Measurements from ENCODE around the gene AGBL2.
"Not testable (repeated sequence)": the region's sequence is repeated elsewhere in the genome, so short reads cannot be mapped to it uniquely, and the experiment has no call there.

The AGBL2 gene

GRCh38 chr11:47656260-47656885, 58.8 kb downstream of the AGBL2 start:
- Histone ChIP-seq H3K4me1 (ENCODE audit: insufficient read depth, low read length) (no peaks in the 10 kb centered on the region), H3K4me3 (ENCODE audit: low read length) (no peak overlapping the region), H3K27me3 (ENCODE audit: insufficient read depth, low read length) (no peaks in the 10 kb centered on the region), H3K9ac (ENCODE audit: low read depth, low read length) (no peak overlapping the region), H3K27ac (ENCODE audit: low read length) (no peak overlapping the region), H3K36me3 (ENCODE audit: insufficient read depth, low read depth, low read length) (no peaks in the 10 kb centered on the region), H3K9me3 (ENCODE audit: insufficient read depth, low read depth, low read length) (peaks cover 7% of the 10 kb centered on the region; the same call in 1 of the 2 replicates)

- H3K27ac ChIP-seq (ENCODE audit: low read length) = no peak overlapping the region
- peaks cover 8% of the 10 kb centered on the region; the same call in 1 of the 2 replicates for H3K9me3 ChIP-seq (ENCODE audit: insufficient read depth, low read depth, low read length)
- H3K27me3 ChIP-seq (ENCODE audit: insufficient read depth, low read length) = no peaks in the 10 kb centered on the region
- H3K36me3 ChIP-seq (ENCODE audit: insufficient read depth, low read depth, low read length) = no peaks in the 10 kb centered on the region
- no peaks in the 10 kb centered on the region for H3K4me1 ChIP-seq (ENCODE audit: insufficient read depth, low read length)
- H3K4me3 ChIP-seq (ENCODE audit: low read length) = no peak overlapping the region
- no peak overlapping the region for H3K9ac ChIP-seq (ENCODE audit: low read depth, low read length)
These were observed 63.2 kb downstream of the AGBL2 start for GRCh38 chr11:47651818-47652469.

- no peak overlapping the region for H3K27ac ChIP-seq (ENCODE audit: low read length)
- no peaks in the 10 kb centered on the region for H3K4me1 ChIP-seq (ENCODE audit: insufficient read depth, low read length)
- peaks cover 8% of the 10 kb centered on the region; the same call in 1 of the 2 replicates for H3K9me3 ChIP-seq (ENCODE audit: insufficient read depth, low read depth, low read length)
- H3K36me3 ChIP-seq (ENCODE audit: insufficient read depth, low read depth, low read length) = no peaks in the 10 kb centered on the region
- H3K27me3 ChIP-seq (ENCODE audit: insufficient read depth, low read length) = no peaks in the 10 kb centered on the region
- no peak overlapping the region for H3K9ac ChIP-seq (ENCODE audit: low read depth, low read length)
- H3K4me3 ChIP-seq (ENCODE audit: low read length) = no peak overlapping the region
These were observed 65.9 kb downstream of the AGBL2 start for GRCh38 chr11:47649276-47649675.

- Histone ChIP-seq H3K9ac (ENCODE audit: low read depth, low read length) (no peak overlapping the region), H3K27me3 (ENCODE audit: insufficient read depth, low read length) (no peaks in the 10 kb centered on the region), H3K9me3 (ENCODE audit: insufficient read depth, low read depth, low read length) (no peaks in the 10 kb centered on the region), H3K36me3 (ENCODE audit: insufficient read depth, low read depth, low read length) (no peaks in the 10 kb centered on the region), H3K4me3 (ENCODE audit: low read length) (no peak overlapping the region), H3K27ac (ENCODE audit: low read length) (no peak overlapping the region), H3K4me1 (ENCODE audit: insufficient read depth, low read length) (peaks cover 4% of the 10 kb centered on the region; the same call in 1 of the 2 replicates)
These were observed 69.2 kb downstream of the AGBL2 start for GRCh38 chr11:47646019-47646418.

- no peaks in the 10 kb centered on the region for H3K36me3 ChIP-seq (ENCODE audit: insufficient read depth, low read depth, low read length)
- H3K27ac ChIP-seq (ENCODE audit: low read length) = no peak overlapping the region
These were observed 69.7 kb downstream of the AGBL2 start for GRCh38 chr11:47645500-47645899.

GRCh38 chr11:47642099-47642855, 72.9 kb downstream of the AGBL2 start, which contains the start of gene MTCH2:
MTCH2 (minus strand) TSS chr11:47642559; CDS start chr11:47642465, 94 bp downstream.
- peak within 1 kb of the TSS; percentile 94 for H3K9ac ChIP-seq (ENCODE audit: low read depth, low read length)
- H3K27ac ChIP-seq (ENCODE audit: low read length) = peak within 1 kb of the TSS; percentile 45
- peak within 1 kb of the TSS; percentile 80 for H3K4me3 ChIP-seq (ENCODE audit: low read length)
- no peaks in the 10 kb centered on the region for H3K9me3 ChIP-seq (ENCODE audit: insufficient read depth, low read depth, low read length)
- H3K27me3 ChIP-seq (ENCODE audit: insufficient read depth, low read length) = no peaks in the 10 kb centered on the region
- H3K4me1 ChIP-seq (ENCODE audit: insufficient read depth, low read length) = peaks cover 5% of the 10 kb centered on the region; the same call in 1 of the 2 replicates
- peaks cover 22% of the 10 kb centered on the region for H3K36me3 ChIP-seq (ENCODE audit: insufficient read depth, low read depth, low read length)

More at GRCh38 chr11:47645500-47645899, 69.7 kb downstream of the AGBL2 start:
- Histone ChIP-seq H3K9me3 (ENCODE audit: insufficient read depth, low read depth, low read length) (no peaks in the 10 kb centered on the region), H3K9ac (ENCODE audit: low read depth, low read length) (no peak overlapping the region), H3K27me3 (ENCODE audit: insufficient read depth, low read length) (no peaks in the 10 kb centered on the region), H3K4me3 (ENCODE audit: low read length) (no peak overlapping the region), H3K4me1 (ENCODE audit: insufficient read depth, low read length) (peaks cover 5% of the 10 kb centered on the region; the same call in 1 of the 2 replicates)

GRCh38 chr11:47641600-47642098, 73.5 kb downstream of the AGBL2 start:
- peaks cover 5% of the 10 kb centered on the region; the same call in 1 of the 2 replicates for H3K4me1 ChIP-seq (ENCODE audit: insufficient read depth, low read length)
- peak overlapping the region; percentile 80 for H3K4me3 ChIP-seq (ENCODE audit: low read length)
- H3K36me3 ChIP-seq (ENCODE audit: insufficient read depth, low read depth, low read length) = peaks cover 27% of the 10 kb centered on the region
- H3K9ac ChIP-seq (ENCODE audit: low read depth, low read length) = peak overlapping the region; percentile 94
- H3K27me3 ChIP-seq (ENCODE audit: insufficient read depth, low read length) = no peaks in the 10 kb centered on the region
- H3K27ac ChIP-seq (ENCODE audit: low read length) = peak overlapping the region; percentile 45
- no peaks in the 10 kb centered on the region for H3K9me3 ChIP-seq (ENCODE audit: insufficient read depth, low read depth, low read length)

GRCh38 chr11:47640506-47640905, 74.7 kb downstream of the AGBL2 start:
- H3K9me3 ChIP-seq (ENCODE audit: insufficient read depth, low read depth, low read length); H3K27ac ChIP-seq (ENCODE audit: low read length); H3K4me3 ChIP-seq (ENCODE audit: low read length); H3K4me1 ChIP-seq (ENCODE audit: insufficient read depth, low read length); H3K27me3 ChIP-seq (ENCODE audit: insufficient read depth, low read length); H3K9ac ChIP-seq (ENCODE audit: low read depth, low read length): not testable (repeated sequence)
- peaks cover 36% of the 10 kb centered on the region for H3K36me3 ChIP-seq (ENCODE audit: insufficient read depth, low read depth, low read length)

- H3K9ac ChIP-seq (ENCODE audit: low read depth, low read length); H3K27ac ChIP-seq (ENCODE audit: low read length); H3K9me3 ChIP-seq (ENCODE audit: insufficient read depth, low read depth, low read length); H3K4me1 ChIP-seq (ENCODE audit: insufficient read depth, low read length); H3K4me3 ChIP-seq (ENCODE audit: low read length); H3K27me3 ChIP-seq (ENCODE audit: insufficient read depth, low read length): not testable (repeated sequence)
- peaks cover 72% of the 10 kb centered on the region for H3K36me3 ChIP-seq (ENCODE audit: insufficient read depth, low read depth, low read length)
These were observed 78.8 kb downstream of the AGBL2 start for GRCh38 chr11:47636331-47636730.

- Histone ChIP-seq H3K4me1 (ENCODE audit: insufficient read depth, low read length) (no peaks in the 10 kb centered on the region), H3K36me3 (ENCODE audit: insufficient read depth, low read depth, low read length) (peaks cover 88% of the 10 kb centered on the region), H3K9me3 (ENCODE audit: insufficient read depth, low read depth, low read length) (no peaks in the 10 kb centered on the region), H3K27ac (ENCODE audit: low read length) (no peak overlapping the region), H3K4me3 (ENCODE audit: low read length) (no peak overlapping the region), H3K27me3 (ENCODE audit: insufficient read depth, low read length) (no peaks in the 10 kb centered on the region), H3K9ac (ENCODE audit: low read depth, low read length) (no peak overlapping the region)
These were observed 83.7 kb downstream of the AGBL2 start for GRCh38 chr11:47631473-47631872.

- peaks cover 90% of the 10 kb centered on the region for H3K36me3 ChIP-seq (ENCODE audit: insufficient read depth, low read depth, low read length)
- no peaks in the 10 kb centered on the region for H3K4me1 ChIP-seq (ENCODE audit: insufficient read depth, low read length)
- no peak overlapping the region for H3K4me3 ChIP-seq (ENCODE audit: low read length)
- H3K9ac ChIP-seq (ENCODE audit: low read depth, low read length) = no peak overlapping the region
- H3K27me3 ChIP-seq (ENCODE audit: insufficient read depth, low read length) = no peaks in the 10 kb centered on the region
- no peak overlapping the region for H3K27ac ChIP-seq (ENCODE audit: low read length)
- no peaks in the 10 kb centered on the region for H3K9me3 ChIP-seq (ENCODE audit: insufficient read depth, low read depth, low read length)
These were observed 87.1 kb downstream of the AGBL2 start for GRCh38 chr11:47628026-47628425.

All from iPS-20b (cell line).